Spleen (tissue), 11 donors: ENCODE results near the gene DYRK1B. TPM values are rescaled to one million over a fixed set of nuclear protein-coding genes. Genes with fewer than 3 reads are reported as not detected.
"Not testable (repeated sequence)": the region's sequence is repeated elsewhere in the genome, so short reads cannot be mapped to it uniquely, and the experiment has no call there.

ENCODE experiments used
- DNase-seq: peaks from one replicate; pipeline ENCODE4 v3.0.0-alpha.2; 2020
- H3K27ac ChIP-seq, 8 donors: fragments of 200-600 bp; sonication (generic) in 7 of 8; 1 replicate in 4 of 8; 2 replicates in 4 of 8; pipeline versions ENCODE4 v1.5.0 to v1.8.0; 2016 to 2021; ENCODE audit warnings: inconsistent platforms in 4 of 8, mild to moderate bottlenecking in 4 of 8, moderate library complexity in 1 of 8
- H3K27me3 ChIP-seq, 7 donors: fragments of 200-600 bp; sonication (generic) in 6 of 7; replicated peaks in 1 of 7; 1 replicate in 4 of 7; 2 replicates in 3 of 7; pipeline versions ENCODE4 v1.5.0 to v1.8.0; 2016 to 2021; ENCODE audit warnings: inconsistent platforms in 3 of 7, mild to moderate bottlenecking in 1 of 7
- H3K36me3 ChIP-seq, 6 donors: fragments of 200-600 bp; sonication (generic) in 5 of 6; 1 replicate in 4 of 6; 2 replicates in 2 of 6; pipeline versions ENCODE4 v1.5.0 to v1.8.0; 2016 to 2021; ENCODE audit warnings: inconsistent platforms in 2 of 6
- H3K4me1 ChIP-seq, 6 donors: fragments of 200-600 bp; sonication (generic) in 5 of 6; 1 replicate in 3 of 6; 2 replicates in 3 of 6; pipeline versions ENCODE4 v1.5.0 to v1.8.0; 2016 to 2021; ENCODE audit warnings: inconsistent platforms in 3 of 6
- H3K4me3 ChIP-seq, 8 donors: fragments of 200-600 bp; sonication (generic) in 7 of 8; 1 replicate in 4 of 8; 2 replicates in 4 of 8; pipeline versions ENCODE4 v1.5.0 to v1.8.0; 2016 to 2021; ENCODE audit warnings: inconsistent platforms in 4 of 8, mild to moderate bottlenecking in 4 of 8, moderate library complexity in 2 of 8
- H3K9me3 ChIP-seq, 8 donors: fragments of 200-600 bp; sonication (generic) in 7 of 8; 1 replicate in 4 of 8; 2 replicates in 4 of 8; pipeline versions ENCODE4 v1.5.0 to v1.8.0; 2016 to 2021; ENCODE audit warnings: inconsistent platforms in 4 of 8
- CTCF ChIP-seq, 11 experiments: fragments of 200-600 bp in 7 of 11; fragments of 450-650 bp in 4 of 11; sonication (generic) in 4 of 11; IDR thresholded peaks in 8 of 11; conservative IDR thresholded peaks in 3 of 11; 1 replicate in 7 of 11; 2 replicates in 4 of 11; pipeline versions ENCODE4 v1.4.0 to v1.8.0; 2016 to 2021; ENCODE audit warnings: antibody characterized with exemption in 11 of 11, inconsistent platforms in 4 of 11, mild to moderate bottlenecking in 1 of 11
- POLR2A ChIP-seq, 3 donors: fragments of 450-650 bp; IDR thresholded peaks; one replicate each; pipeline ENCODE4 v1.5.1; 2017; ENCODE audit warnings: antibody characterized with exemption in 3 of 3, mild to moderate bottlenecking in 1 of 3
- POLR2AphosphoS5 ChIP-seq, 3 donors: sonication (generic); formaldehyde crosslinking; IDR thresholded peaks; one replicate each; pipeline ENCODE4 v1.5.1; 2017; ENCODE audit warnings: antibody characterized with exemption in 3 of 3
- WGBS, 5 donors: extraction: QIAGEN DNeasy Blood & Tissue Kit in 3 of 5; methylation state at CpG; one replicate each; pipeline versions ENCODE4 v1.1.5 to v1.1.7; 2013 to 2018; 5-methylcytosine and 5-hydroxymethylcytosine counted together
- intact Hi-C: fragments of 100-400 bp; cut with DNase I; formaldehyde crosslinking; loops from one replicate; pipeline ENCODE4 v1.15.0; 2023; ENCODE audit warnings: low total_unique reads
- polyA plus RNA-seq, 3 donors: library from polyadenylated mRNA; stranded (reverse); fragments of 200-250 nt; gene quantifications; one replicate each; pipeline ENCODE4 v1.2.1, GENCODE V29; 2013
- total RNA-seq, 7 donors: library from RNA; depleted of rRNA in 3 of 7; stranded (reverse); fragments of >200 nt in 3 of 7; fragmentation: NEBNext Ultra II Directional in 4 of 7; extraction: Animal tissue kit (Norgen Biotek cat#: 25700) in 4 of 7; gene quantifications; one replicate each; pipeline versions ENCODE4 v1.1.0 to v1.2.1, GENCODE V29; 2016 to 2021
- donor health status: healthy with polysubstance abuse.
- donor health status: DM: no; HTN: no; CAD: no; lungs with moderate emphysema.
- donor health status: DM: no; HTN: no; CAD: no.
- donor health status: Bipolar disorder and iron deficiency.
- donor health status: healthy.
- donor health status: DM: no; HTN: no; CAD: no.
- donor health status: DM: yes; HTN: yes; CAD: no.

The DYRK1B gene
- total and polyA plus RNA-seq, 10 donors: 11.2 to 32.7 (median 18.5) TPM

- 83 to 88% (median 86%) methylated on average over 4 of the region's 4 CpGs for WGBS, 5 donors
- intact Hi-C loops: no loop called here
- H3K27ac ChIP-seq: no peak overlapping the region
Measured at GRCh38 chr19:39810424-39810823, 23.5 kb downstream of the DYRK1B start.

GRCh38 chr19:39809368-39809767 lies 24.6 kb downstream of the DYRK1B start:
- Histone ChIP-seq H3K9me3 (no peaks in the 10 kb centered on the region), H3K4me3 (no peak overlapping the region), H3K4me1 (no peaks in the 10 kb centered on the region), H3K27me3 (peaks cover 0 to 7% (median 0%) of the 10 kb centered on the region in 7 donors), H3K27ac (no peak overlapping the region), H3K36me3 (no peaks in the 10 kb centered on the region)
- 92 to 98% (median 97%) methylated on average over 4 of the region's 4 CpGs for WGBS, 5 donors
- intact Hi-C loops: no loop called here
- DNase-seq: no peak
- no peak for TF ChIP-seq CTCF (IDR thresholded peaks at IDR 0.05 in 8 of 11, conservative IDR thresholded peaks at IDR 0.05 in 3 of 11)
- TF ChIP-seq POLR2A (IDR thresholded peaks at IDR 0.05): no peak
- TF ChIP-seq POLR2AphosphoS5 (IDR thresholded peaks at IDR 0.05): no peak

More at GRCh38 chr19:39810424-39810823, 23.5 kb downstream of the DYRK1B start:
- TF ChIP-seq POLR2A (IDR thresholded peaks at IDR 0.05) (no peak), POLR2AphosphoS5 (IDR thresholded peaks at IDR 0.05) (no peak), CTCF (IDR thresholded peaks at IDR 0.05 in 8 of 11, conservative IDR thresholded peaks at IDR 0.05 in 3 of 11) (no peak)
- H3K4me3 ChIP-seq: no peak overlapping the region
- H3K27me3 ChIP-seq: no peaks in the 10 kb centered on the region
- H3K36me3 ChIP-seq: peaks cover 0 to under 1% (median 0%) of the 10 kb centered on the region in 6 donors
- DNase-seq: no peak
- no peaks in the 10 kb centered on the region for H3K4me1 ChIP-seq
- H3K9me3 ChIP-seq: no peaks in the 10 kb centered on the region

GRCh38 chr19:39808688-39809087 lies 25.3 kb downstream of the DYRK1B start:
- H3K4me3 ChIP-seq, H3K4me1 ChIP-seq, H3K27me3 ChIP-seq, H3K9me3 ChIP-seq, DNase-seq, intact Hi-C loops, H3K27ac ChIP-seq, H3K36me3 ChIP-seq: not testable (repeated sequence)
- WGBS, 5 donors: 75 to 87% (median 80%) methylated on average over 7 of the region's 7 CpGs

GRCh38 chr19:39807846-39808364 lies 26.1 kb downstream of the DYRK1B start:
- Histone ChIP-seq H3K27ac (no peak overlapping the region), H3K4me3 (no peak overlapping the region), H3K4me1 (no peaks in the 10 kb centered on the region), H3K27me3 (peaks cover 0 to 16% (median 0%) of the 10 kb centered on the region in 7 donors), H3K9me3 (no peaks in the 10 kb centered on the region), H3K36me3 (no peaks in the 10 kb centered on the region)
- intact Hi-C loops: no loop called here
- 84 to 88% (median 86%) methylated on average over 5 of the region's 5 CpGs for WGBS, 5 donors
- no peak for DNase-seq
- TF ChIP-seq POLR2AphosphoS5 (IDR thresholded peaks at IDR 0.05) (no peak), CTCF (IDR thresholded peaks at IDR 0.05 in 8 of 11, conservative IDR thresholded peaks at IDR 0.05 in 3 of 11) (no peak), POLR2A (IDR thresholded peaks at IDR 0.05) (no peak)

GRCh38 chr19:39805104-39805503 lies 28.9 kb downstream of the DYRK1B start:
- intact Hi-C loops: no loop called here
- 40 to 73% (median 65%) methylated on average over 5 of the region's 5 CpGs for WGBS, 5 donors
- Histone ChIP-seq H3K4me3 (no peak overlapping the region), H3K27me3 (peaks cover 0 to 25% (median 0%) of the 10 kb centered on the region in 7 donors), H3K27ac (no peak overlapping the region), H3K36me3 (no peaks in the 10 kb centered on the region), H3K4me1 (no peaks in the 10 kb centered on the region), H3K9me3 (no peaks in the 10 kb centered on the region)
- DNase-seq: no peak
- TF ChIP-seq CTCF (IDR thresholded peaks at IDR 0.05 in 8 of 11, conservative IDR thresholded peaks at IDR 0.05 in 3 of 11) (no peak), POLR2A (IDR thresholded peaks at IDR 0.05) (no peak), POLR2AphosphoS5 (IDR thresholded peaks at IDR 0.05) (no peak)
